Stimulated activated CD8-positive, alpha-beta memory T cell treated with anti-CD3 and anti-CD28 coated beads, Interleukin-4, amount 100 ng/mL, for 48 hours (primary cell): Measurements from ENCODE around the gene ELFN2.

Experiments
- DNase-seq: peaks from one replicate; pipeline ENCODE4 v3.0.0-alpha.2; 2020

ELFN2 gene

GRCh38 chr22:37425800-37426705 is 1.2 kb downstream of the ELFN2 start:
- no peak for DNase-seq

- DNase-seq, result no peak
These were observed 1.9 kb downstream of the ELFN2 start for GRCh38 chr22:37425369-37425768.

GRCh38 chr22:37423283-37423682 is 4.0 kb downstream of the ELFN2 start:
- DNase-seq, result no peak

- no peak for DNase-seq
These were observed 5.8 kb downstream of the ELFN2 start for GRCh38 chr22:37421468-37421877.

GRCh38 chr22:37420686-37421467 is 6.4 kb downstream of the ELFN2 start:
- DNase-seq, result no peak

GRCh38 chr22:37419969-37420685 is 7.2 kb downstream of the ELFN2 start:
- DNase-seq, result peak; percentile 46

GRCh38 chr22:37419370-37419968 is 7.8 kb downstream of the ELFN2 start:
- DNase-seq, result no peak

- DNase-seq, result no peak
These were observed 8.5 kb downstream of the ELFN2 start for GRCh38 chr22:37418627-37419369.

GRCh38 chr22:37417677-37418348 is 9.5 kb downstream of the ELFN2 start:
- no peak for DNase-seq

- no peak for DNase-seq
These were observed 10.0 kb downstream of the ELFN2 start for GRCh38 chr22:37417264-37417663.

- peak; percentile 56 for DNase-seq
These were observed 10.5 kb downstream of the ELFN2 start for GRCh38 chr22:37416827-37417226.

GRCh38 chr22:37416389-37416788 is 10.9 kb downstream of the ELFN2 start:
- no peak for DNase-seq

- no peak for DNase-seq
These were observed 12.1 kb downstream of the ELFN2 start for GRCh38 chr22:37415210-37415609.

GRCh38 chr22:37414288-37414687 is 13.0 kb downstream of the ELFN2 start:
- DNase-seq, result no peak

GRCh38 chr22:37413546-37413945 is 13.7 kb downstream of the ELFN2 start:
- DNase-seq, result no peak

GRCh38 chr22:37412495-37413250 is 14.6 kb downstream of the ELFN2 start:
- DNase-seq, result no peak

- DNase-seq, result no peak
These were observed 15.6 kb downstream of the ELFN2 start for GRCh38 chr22:37411655-37412054.

GRCh38 chr22:37410174-37411055 is 16.9 kb downstream of the ELFN2 start:
- DNase-seq, result no peak

- DNase-seq, result no peak
These were observed 17.7 kb downstream of the ELFN2 start for GRCh38 chr22:37409459-37410050.
